ENCODE data around the gene LSMEM2.

- TF ChIP-seq POLR2A (IDR thresholded peaks at IDR 0.05) (no peak), POLR2AphosphoS5 (IDR thresholded peaks at IDR 0.05) (no peak)
These were observed 35.4 kb upstream of the LSMEM2 start for GRCh38 chr3:50243543-50243895.
